Activated CD8-positive, alpha-beta memory T cell treated with anti-CD3 and anti-CD28 coated beads for 4 hours (primary cell): ENCODE data around the gene SMAD6.

Experiments used
- DNase-seq, 2 donors: peaks; one replicate each; pipeline ENCODE4 v3.0.0-alpha.2; 2020; ENCODE audit warnings: low read depth in 2 of 2

The SMAD6 gene

GRCh38 chr15:66758844-66759243 is 56.8 kb downstream of the SMAD6 start:
- no peak for DNase-seq

- no peak for DNase-seq
These were observed 58.3 kb downstream of the SMAD6 start for GRCh38 chr15:66760097-66760967.

- DNase-seq = no peak
These were observed 59.1 kb downstream of the SMAD6 start for GRCh38 chr15:66760968-66761725.

- no peak for DNase-seq
These were observed 59.9 kb downstream of the SMAD6 start for GRCh38 chr15:66761726-66762595.

GRCh38 chr15:66763186-66764071 is 61.4 kb downstream of the SMAD6 start:
- no peak for DNase-seq

GRCh38 chr15:66764072-66764786 is 62.2 kb downstream of the SMAD6 start:
- no peak for DNase-seq

GRCh38 chr15:66765478-66766281 is 63.6 kb downstream of the SMAD6 start:
- no peak for DNase-seq

- DNase-seq = no peak
These were observed 64.5 kb downstream of the SMAD6 start for GRCh38 chr15:66766282-66767230.

GRCh38 chr15:66767240-66767659 is 65.2 kb downstream of the SMAD6 start:
- DNase-seq = no peak

- no peak for DNase-seq
These were observed 67.0 kb downstream of the SMAD6 start for GRCh38 chr15:66768987-66769386.

GRCh38 chr15:66770518-66771350 is 68.7 kb downstream of the SMAD6 start:
- no peak for DNase-seq

GRCh38 chr15:66771351-66771650 is 69.3 kb downstream of the SMAD6 start:
- no peak for DNase-seq

- no peak for DNase-seq
These were observed 70.6 kb downstream of the SMAD6 start for GRCh38 chr15:66772604-66773128.

GRCh38 chr15:66773129-66773873 is 71.3 kb downstream of the SMAD6 start:
- DNase-seq = no peak

- no peak for DNase-seq
These were observed 72.2 kb downstream of the SMAD6 start for GRCh38 chr15:66774001-66774814.
